Activated CD4-positive, alpha-beta memory T cell treated with anti-CD3 and anti-CD28 coated beads for 36 hours (primary cell): Measurements from ENCODE around the gene NEGR1. TPM values are rescaled to one million over a fixed set of nuclear protein-coding genes. Genes with fewer than 3 reads are reported as not detected.

Experiments used
- CTCF ChIA-PET: fragments of 350-600 bp; sonication (Branson Sonifier 250); formaldehyde crosslinking; loops from one replicate; lab custom pipeline; 2021; ENCODE audit warnings: antibody characterized with exemption, inconsistent platforms; lab: Charles Lee
- POLR2A ChIA-PET: fragments of 350-600 bp; sonication (Branson Sonifier 250); formaldehyde crosslinking; loops from one replicate; lab custom pipeline; 2021; ENCODE audit warnings: antibody characterized with exemption; lab: Charles Lee
- DNase-seq: peaks from one replicate; pipeline ENCODE4 v3.0.0-alpha.2; 2020
- H3K27ac Mint-ChIP-seq: one replicate; pipeline ENCODE4 v1.8.0; 2021; ENCODE audit warnings: mixed read lengths
- H3K27me3 Mint-ChIP-seq: one replicate; pipeline ENCODE4 v1.8.0; 2021; ENCODE audit warnings: mixed read lengths
- H3K36me3 Mint-ChIP-seq: one replicate; pipeline ENCODE4 v1.8.0; 2021; ENCODE audit warnings: mixed read lengths
- H3K4me1 Mint-ChIP-seq: one replicate; pipeline ENCODE4 v1.8.0; 2021; ENCODE audit warnings: low read depth, mixed read lengths
- H3K4me3 Mint-ChIP-seq: one replicate; pipeline ENCODE4 v1.8.0; 2021; ENCODE audit warnings: mild to moderate bottlenecking, mixed read lengths
- H3K9me3 Mint-ChIP-seq: one replicate; pipeline ENCODE4 v1.8.0; 2021; ENCODE audit warnings: mixed read lengths
- intact Hi-C: fragments of 100-400 bp; cut with micrococcal nuclease; formaldehyde crosslinking; loops from one replicate; pipeline ENCODE4 v1.15.1; 2023
- total RNA-seq, 2 experiments: library from RNA; stranded (reverse); gene quantifications; one replicate each; pipeline ENCODE4 v1.2.3, GENCODE V29; 2021

The NEGR1 gene
- total RNA-seq, 2 experiments from 2014 or later = not detected

- DNase-seq = no peak
- Mint-ChIP-seq H3K36me3 (no peaks in the 10 kb centered on the region), H3K9me3 (peaks cover 18% of the 10 kb centered on the region), H3K4me3 (no peak overlapping the region), H3K27me3 (no peaks in the 10 kb centered on the region), H3K27ac (no peak overlapping the region), H3K4me1 (no peaks in the 10 kb centered on the region)
- ChIA-PET CTCF (no interaction called here), POLR2A (no interaction called here)
- intact Hi-C loops = no loop called here
Observed at GRCh38 chr1:71719330-71719729, 563.0 kb downstream of the NEGR1 start.

GRCh38 chr1:71717186-71717585 lies 565.2 kb downstream of the NEGR1 start:
- DNase-seq = no peak
- no peaks in the 10 kb centered on the region for H3K27me3 Mint-ChIP-seq
- intact Hi-C loops = no loop called here
- no peak overlapping the region for H3K4me3 Mint-ChIP-seq
- no peaks in the 10 kb centered on the region for H3K4me1 Mint-ChIP-seq
- peaks cover 22% of the 10 kb centered on the region for H3K9me3 Mint-ChIP-seq
- H3K27ac Mint-ChIP-seq = no peak overlapping the region
- no peaks in the 10 kb centered on the region for H3K36me3 Mint-ChIP-seq
- ChIA-PET POLR2A (no interaction called here), CTCF (no interaction called here)

GRCh38 chr1:71711456-71711855 lies 570.9 kb downstream of the NEGR1 start:
- no peak for DNase-seq
- no peaks in the 10 kb centered on the region for H3K4me1 Mint-ChIP-seq
- no peak overlapping the region for H3K27ac Mint-ChIP-seq
- H3K4me3 Mint-ChIP-seq = no peak overlapping the region
- CTCF ChIA-PET = no interaction called here
- no peaks in the 10 kb centered on the region for H3K36me3 Mint-ChIP-seq
- POLR2A ChIA-PET = no interaction called here
- H3K9me3 Mint-ChIP-seq = peaks cover 33% of the 10 kb centered on the region
- H3K27me3 Mint-ChIP-seq = no peaks in the 10 kb centered on the region
- intact Hi-C loops = no loop called here

- Mint-ChIP-seq H3K27ac (no peak overlapping the region), H3K36me3 (no peaks in the 10 kb centered on the region), H3K9me3 (peaks cover 28% of the 10 kb centered on the region), H3K4me3 (no peak overlapping the region), H3K4me1 (no peaks in the 10 kb centered on the region), H3K27me3 (no peaks in the 10 kb centered on the region)
- intact Hi-C loops = no loop called here
- ChIA-PET POLR2A (no interaction called here), CTCF (no interaction called here)
- no peak for DNase-seq
Observed at GRCh38 chr1:71706029-71706671, 576.2 kb downstream of the NEGR1 start.

- H3K9me3 Mint-ChIP-seq = peaks cover 15% of the 10 kb centered on the region
- no peaks in the 10 kb centered on the region for H3K36me3 Mint-ChIP-seq
- ChIA-PET CTCF (no interaction called here), POLR2A (no interaction called here)
- no peak for DNase-seq
- H3K27me3 Mint-ChIP-seq = no peaks in the 10 kb centered on the region
- H3K4me3 Mint-ChIP-seq = no peak overlapping the region
- no peak overlapping the region for H3K27ac Mint-ChIP-seq
- no peaks in the 10 kb centered on the region for H3K4me1 Mint-ChIP-seq
- intact Hi-C loops = no loop called here
Observed at GRCh38 chr1:71698186-71698585, 584.2 kb downstream of the NEGR1 start.

- POLR2A ChIA-PET = no interaction called here
- intact Hi-C loops = no loop called here
- H3K4me3 Mint-ChIP-seq = no peak overlapping the region
Observed at GRCh38 chr1:71695821-71696220, 586.5 kb downstream of the NEGR1 start.

GRCh38 chr1:71695084-71695483 lies 587.3 kb downstream of the NEGR1 start:
- POLR2A ChIA-PET = no interaction called here
- H3K27me3 Mint-ChIP-seq = no peaks in the 10 kb centered on the region
- no peaks in the 10 kb centered on the region for H3K36me3 Mint-ChIP-seq

More at GRCh38 chr1:71695821-71696220, 586.5 kb downstream of the NEGR1 start:
- Mint-ChIP-seq H3K4me1 (no peaks in the 10 kb centered on the region), H3K9me3 (peaks cover 8% of the 10 kb centered on the region), H3K36me3 (no peaks in the 10 kb centered on the region), H3K27me3 (no peaks in the 10 kb centered on the region), H3K27ac (no peak overlapping the region)
- CTCF ChIA-PET = no interaction called here
- no peak for DNase-seq

GRCh38 chr1:71693581-71693980 lies 588.8 kb downstream of the NEGR1 start:
- H3K27me3 Mint-ChIP-seq = no peaks in the 10 kb centered on the region
- H3K36me3 Mint-ChIP-seq = no peaks in the 10 kb centered on the region
- peaks cover 3% of the 10 kb centered on the region for H3K9me3 Mint-ChIP-seq
- ChIA-PET POLR2A (no interaction called here), CTCF (no interaction called here)
- no peak overlapping the region for H3K27ac Mint-ChIP-seq
- no peak overlapping the region for H3K4me3 Mint-ChIP-seq
- DNase-seq = no peak
- no peaks in the 10 kb centered on the region for H3K4me1 Mint-ChIP-seq
- intact Hi-C loops = no loop called here

More at GRCh38 chr1:71695084-71695483, 587.3 kb downstream of the NEGR1 start:
- peaks cover 6% of the 10 kb centered on the region for H3K9me3 Mint-ChIP-seq
- no peaks in the 10 kb centered on the region for H3K4me1 Mint-ChIP-seq
- no peak for DNase-seq
- no peak overlapping the region for H3K27ac Mint-ChIP-seq
- CTCF ChIA-PET = no interaction called here
- H3K4me3 Mint-ChIP-seq = no peak overlapping the region
- intact Hi-C loops = no loop called here

GRCh38 chr1:71689635-71690034 lies 592.7 kb downstream of the NEGR1 start:
- Mint-ChIP-seq H3K27ac (no peak overlapping the region), H3K4me3 (no peak overlapping the region), H3K27me3 (no peaks in the 10 kb centered on the region), H3K36me3 (no peaks in the 10 kb centered on the region), H3K4me1 (no peaks in the 10 kb centered on the region), H3K9me3 (peaks cover 7% of the 10 kb centered on the region)
- ChIA-PET POLR2A (no interaction called here), CTCF (no interaction called here)
- intact Hi-C loops = no loop called here
- DNase-seq = no peak

- Mint-ChIP-seq H3K27ac (no peak overlapping the region), H3K36me3 (no peaks in the 10 kb centered on the region), H3K4me3 (no peak overlapping the region), H3K9me3 (peaks cover 7% of the 10 kb centered on the region), H3K4me1 (no peaks in the 10 kb centered on the region), H3K27me3 (no peaks in the 10 kb centered on the region)
- CTCF ChIA-PET = no interaction called here
- intact Hi-C loops = no loop called here
- POLR2A ChIA-PET = no interaction called here
- no peak for DNase-seq
Observed at GRCh38 chr1:71687376-71687775, 595.0 kb downstream of the NEGR1 start.

- DNase-seq = no peak
- ChIA-PET POLR2A (no interaction called here), CTCF (no interaction called here)
- Mint-ChIP-seq H3K9me3 (peaks cover 2% of the 10 kb centered on the region), H3K36me3 (no peaks in the 10 kb centered on the region), H3K4me1 (no peaks in the 10 kb centered on the region), H3K27ac (no peak overlapping the region), H3K27me3 (no peaks in the 10 kb centered on the region), H3K4me3 (no peak overlapping the region)
- intact Hi-C loops = no loop called here
Observed at GRCh38 chr1:71676979-71677925, 605.1 kb downstream of the NEGR1 start.

- ChIA-PET POLR2A (no interaction called here), CTCF (interaction anchor here (1.0 kb wide), 1 partner anchor 9 kb away, joined by 3 read pairs; no protein-coding TSS in a partner anchor)
- Mint-ChIP-seq H3K4me1 (no peaks in the 10 kb centered on the region), H3K4me3 (no peak overlapping the region), H3K27ac (no peak overlapping the region), H3K36me3 (no peaks in the 10 kb centered on the region), H3K27me3 (no peaks in the 10 kb centered on the region), H3K9me3 (peaks cover 8% of the 10 kb centered on the region)
- intact Hi-C loops = no loop called here
- DNase-seq = no peak
Observed at GRCh38 chr1:71668065-71668464, 614.3 kb downstream of the NEGR1 start.
